DMS114 treated with DMSO at 0.1 percent for 48 hours (cell line): ENCODE data around the gene DDX3X.
"Not testable (repeated sequence)": the region's sequence is repeated elsewhere in the genome, so short reads cannot be mapped to it uniquely, and the experiment has no call there.

Experiments used
- DNase-seq: peaks from one replicate; lab custom pipeline; 2025; ENCODE audit not compliant: unreplicated experiment; lab: John Stamatoyannopoulos, UW

Gene DDX3X

DNA sequence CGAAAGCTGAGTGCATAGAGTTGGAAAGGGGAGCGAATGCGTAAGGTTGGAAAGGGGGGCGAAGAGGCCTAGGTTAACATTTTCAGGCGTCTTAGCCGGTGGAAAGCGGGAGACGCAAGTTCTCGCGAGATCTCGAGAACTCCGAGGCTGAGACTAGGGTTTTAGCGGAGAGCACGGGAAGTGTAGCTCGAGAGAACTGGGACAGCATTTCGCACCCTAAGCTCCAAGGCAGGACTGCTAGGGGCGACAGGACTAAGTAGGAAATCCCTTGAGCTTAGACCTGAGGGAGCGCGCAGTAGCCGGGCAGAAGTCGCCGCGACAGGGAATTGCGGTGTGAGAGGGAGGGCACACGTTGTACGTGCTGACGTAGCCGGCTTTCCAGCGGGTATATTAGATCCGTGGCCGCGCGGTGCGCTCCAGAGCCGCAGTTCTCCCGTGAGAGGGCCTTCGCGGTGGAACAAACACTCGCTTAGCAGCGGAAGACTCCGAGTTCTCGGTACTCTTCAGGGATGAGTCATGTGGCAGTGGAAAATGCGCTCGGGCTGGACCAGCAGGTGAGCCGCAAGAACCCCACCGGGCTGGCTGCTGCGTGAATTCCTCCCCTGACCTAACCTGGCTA, at the start of gene DDX3X:
Gene DDX3X (plus strand): TSS at position 419 of the 619 bp plus-strand sequence. CDS start 91 bp downstream, at position 510.
- DNase-seq: peak; percentile 76

DNA sequence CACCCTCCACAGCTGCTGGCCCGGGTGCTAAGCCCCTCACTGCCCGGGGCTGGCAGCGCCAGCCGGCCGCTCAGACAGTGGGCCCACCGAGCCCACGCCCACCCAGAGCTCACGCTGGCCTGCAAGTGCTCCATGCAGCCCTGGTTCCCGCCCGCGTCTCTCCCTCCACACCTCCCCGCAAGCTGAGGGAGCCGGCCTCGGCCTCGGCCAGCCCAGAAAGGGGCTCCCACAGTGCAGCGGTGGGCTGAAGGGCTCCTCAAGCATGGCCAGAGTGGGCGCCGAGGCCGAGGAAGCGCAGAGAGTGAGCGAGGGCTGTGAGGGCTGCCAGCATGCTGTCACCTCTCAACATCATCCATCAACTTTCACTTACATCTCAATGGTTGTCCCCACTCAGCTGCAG, 48.0 kb upstream of the DDX3X start:
- not testable (repeated sequence) for DNase-seq

DNA sequence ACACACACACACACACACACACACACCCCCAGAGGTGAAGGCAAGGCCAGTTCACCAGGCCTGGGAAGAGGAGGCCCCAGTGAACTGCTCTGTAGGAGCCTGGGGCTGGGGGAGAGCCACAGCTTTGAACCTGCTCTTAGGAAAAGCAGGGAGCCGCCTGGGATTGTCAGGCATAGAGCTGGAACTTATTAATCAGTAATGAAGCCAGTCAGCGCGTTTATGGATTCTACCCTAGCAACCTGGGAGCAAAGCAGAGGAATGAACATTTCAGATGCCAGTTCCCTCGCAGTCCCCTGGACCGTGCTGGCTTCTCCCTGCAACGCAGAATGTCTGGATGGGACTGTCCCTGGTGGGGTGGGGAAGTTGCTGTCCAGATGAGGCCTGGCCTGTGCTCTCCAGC, 45.3 kb upstream of the DDX3X start:
- no peak for DNase-seq

DNA sequence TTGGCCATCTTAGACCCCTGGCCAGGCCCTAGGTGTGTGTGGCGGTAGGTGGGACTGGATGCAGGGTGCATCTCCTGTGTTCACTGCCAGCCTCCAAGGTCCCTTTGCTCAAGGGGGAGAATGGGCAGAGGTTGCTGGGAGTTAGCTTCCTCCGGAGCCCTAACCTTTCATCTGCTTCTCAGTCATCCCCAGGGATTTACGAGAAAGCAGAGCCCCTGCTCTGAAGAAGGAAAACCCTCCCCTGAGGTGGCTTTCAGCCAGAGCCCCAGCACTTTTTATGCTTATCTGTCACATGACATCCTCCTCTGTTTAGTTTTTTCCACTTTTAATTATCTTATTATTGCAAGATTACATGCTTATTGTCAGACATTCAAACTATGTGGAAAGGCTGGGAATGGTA, 44.9 kb upstream of the DDX3X start:
- no peak for DNase-seq

DNA sequence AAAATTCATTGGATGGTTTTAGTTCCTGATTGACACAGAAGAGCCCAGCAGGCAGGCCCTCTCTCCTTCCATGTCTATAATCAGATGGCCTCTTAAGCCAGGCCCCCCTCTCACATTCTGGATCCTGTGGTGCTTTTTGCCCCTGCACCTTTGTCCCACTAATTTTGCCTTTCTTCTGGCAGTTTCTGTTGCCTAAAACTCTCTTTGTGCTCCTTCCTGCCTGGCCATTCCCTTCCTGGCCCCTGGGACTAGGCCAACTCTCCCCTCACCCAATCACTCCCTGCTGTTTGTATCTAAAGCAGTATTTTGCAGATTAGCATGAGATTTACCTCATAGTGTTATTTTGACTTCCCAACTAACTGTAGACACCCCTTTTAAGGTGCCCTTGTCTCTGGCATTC, 42.7 kb upstream of the DDX3X start:
- no peak for DNase-seq

DNA sequence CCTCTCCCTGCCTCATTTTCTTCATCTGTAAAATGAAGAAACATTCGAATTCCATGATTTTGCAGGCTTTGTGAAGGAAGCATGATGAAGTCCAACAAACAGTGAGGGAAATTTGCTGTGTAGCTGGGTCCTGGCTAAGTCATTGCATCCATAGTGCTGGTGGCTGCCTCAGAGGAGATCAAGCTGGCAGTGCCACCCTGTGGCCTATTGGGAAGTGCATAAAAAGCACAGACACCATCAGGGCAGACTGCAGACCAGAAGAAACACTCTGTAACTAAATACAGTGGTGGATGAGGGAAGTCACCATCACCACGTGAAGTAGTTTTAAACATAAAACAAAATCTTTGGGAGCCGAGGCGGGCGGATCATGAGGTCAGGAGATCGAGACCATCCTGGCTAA, 40.7 kb upstream of the DDX3X start:
- DNase-seq: peak; percentile 6

DNA sequence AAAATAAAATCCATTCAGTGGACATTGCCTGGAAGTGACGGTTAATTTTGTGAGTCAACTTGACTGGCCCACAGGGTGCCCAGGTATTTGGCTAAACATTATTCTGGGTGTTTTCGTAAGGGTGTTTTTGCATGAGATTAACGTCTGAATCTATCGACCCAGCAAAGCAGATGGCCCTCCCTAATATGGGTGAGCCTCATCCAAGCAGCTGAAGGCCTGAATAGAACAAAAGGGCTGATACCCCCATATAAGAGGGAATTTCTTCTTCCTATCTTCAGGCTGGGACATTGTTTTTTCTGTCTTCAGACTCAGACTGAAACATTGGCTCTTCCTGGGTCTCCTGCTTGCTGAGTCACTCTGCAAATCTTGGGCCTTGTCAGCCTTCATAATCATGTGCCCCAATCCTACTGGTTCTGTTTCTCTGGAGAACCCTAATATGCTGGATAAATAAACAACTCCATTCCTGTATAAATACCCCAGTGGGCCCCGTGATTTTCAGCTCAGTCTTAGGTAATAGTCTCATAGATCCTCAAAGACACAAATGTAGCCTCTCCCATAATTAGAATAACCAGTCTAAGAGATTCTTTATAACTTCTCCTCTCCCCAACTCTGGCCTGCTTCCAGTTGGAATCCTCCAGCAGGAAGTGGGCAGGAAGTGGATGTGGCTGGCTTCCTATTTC, 33.1 kb upstream of the DDX3X start:
- DNase-seq: no peak

DNA sequence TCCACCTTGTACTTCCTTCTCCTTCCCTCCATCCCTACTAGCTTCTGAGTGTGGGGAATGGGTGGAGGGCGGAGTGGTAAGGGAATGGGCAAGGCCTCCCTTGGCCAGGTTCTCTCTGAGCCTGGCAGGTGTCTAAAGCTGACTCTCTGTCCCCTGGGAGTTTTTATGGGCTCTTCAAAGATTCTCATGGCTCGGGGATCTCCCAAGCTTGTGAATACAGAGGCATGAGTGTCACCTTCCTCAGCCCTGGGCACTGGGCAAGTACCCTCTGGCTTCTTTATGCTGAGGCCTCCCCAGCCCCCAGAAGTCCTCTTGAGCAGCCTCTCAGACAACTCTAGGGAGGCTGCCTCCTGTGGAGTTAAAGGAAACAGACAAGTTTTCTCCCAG, 32.5 kb upstream of the DDX3X start:
- no peak for DNase-seq

DNA sequence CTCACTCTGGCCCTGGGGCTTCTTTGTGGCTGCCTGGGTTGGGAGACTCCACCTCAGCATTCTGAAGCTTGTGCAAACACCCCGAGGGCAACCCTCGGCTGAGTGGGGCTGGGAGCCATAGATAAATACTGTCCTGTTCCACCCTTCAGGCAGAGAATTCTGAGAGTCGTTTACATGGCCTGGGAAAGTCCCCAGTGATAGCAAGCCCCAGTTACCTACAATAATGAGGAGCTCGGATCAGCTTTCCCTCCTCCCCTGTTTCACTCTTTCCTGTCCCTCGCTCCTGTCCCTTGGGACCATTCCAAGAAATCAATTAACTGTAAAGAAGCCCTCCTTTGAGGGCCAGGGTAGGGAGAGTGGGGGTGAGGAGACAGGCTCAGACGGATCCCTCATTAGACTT, 31.6 kb upstream of the DDX3X start:
- no peak for DNase-seq

DNA sequence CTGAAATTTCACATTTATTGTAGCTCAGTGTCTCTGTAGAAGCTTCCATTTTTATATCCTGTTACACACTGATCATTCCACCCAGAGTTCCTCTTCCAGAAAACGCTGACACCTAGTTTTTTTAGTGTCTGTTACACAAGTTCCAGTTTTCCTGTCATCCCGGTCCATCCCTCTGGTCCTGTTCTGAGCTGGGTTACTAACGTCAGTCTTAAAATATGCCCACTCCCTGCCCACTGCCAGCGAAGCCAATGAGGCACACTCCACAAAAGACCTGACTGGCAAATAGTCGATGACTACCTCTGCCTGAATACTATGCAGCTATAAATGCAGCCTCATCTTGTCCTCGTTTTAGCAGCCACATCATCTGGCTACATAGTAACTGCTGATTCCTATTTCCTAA, 30.9 kb upstream of the DDX3X start:
- no peak for DNase-seq

DNA sequence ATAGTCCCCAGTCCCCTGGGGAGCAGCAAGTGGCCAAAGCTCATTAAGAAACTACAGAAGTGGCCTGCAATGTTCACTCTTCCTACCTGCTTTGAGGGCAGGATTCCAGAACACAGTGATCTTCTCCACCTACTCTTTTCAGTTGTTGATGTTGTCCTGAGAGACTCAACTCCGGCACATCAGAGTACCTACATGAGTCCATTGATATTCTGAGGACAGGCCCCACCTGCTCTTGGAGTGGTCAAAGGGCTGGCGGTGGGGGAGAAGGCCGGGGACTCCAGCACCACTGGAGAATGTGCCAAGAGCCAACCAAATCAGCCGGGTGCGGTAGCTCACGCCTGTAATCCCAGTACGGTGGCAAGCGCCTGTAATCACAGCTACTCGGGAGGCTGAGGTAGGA, 29.8 kb upstream of the DDX3X start:
- DNase-seq: no peak

DNA sequence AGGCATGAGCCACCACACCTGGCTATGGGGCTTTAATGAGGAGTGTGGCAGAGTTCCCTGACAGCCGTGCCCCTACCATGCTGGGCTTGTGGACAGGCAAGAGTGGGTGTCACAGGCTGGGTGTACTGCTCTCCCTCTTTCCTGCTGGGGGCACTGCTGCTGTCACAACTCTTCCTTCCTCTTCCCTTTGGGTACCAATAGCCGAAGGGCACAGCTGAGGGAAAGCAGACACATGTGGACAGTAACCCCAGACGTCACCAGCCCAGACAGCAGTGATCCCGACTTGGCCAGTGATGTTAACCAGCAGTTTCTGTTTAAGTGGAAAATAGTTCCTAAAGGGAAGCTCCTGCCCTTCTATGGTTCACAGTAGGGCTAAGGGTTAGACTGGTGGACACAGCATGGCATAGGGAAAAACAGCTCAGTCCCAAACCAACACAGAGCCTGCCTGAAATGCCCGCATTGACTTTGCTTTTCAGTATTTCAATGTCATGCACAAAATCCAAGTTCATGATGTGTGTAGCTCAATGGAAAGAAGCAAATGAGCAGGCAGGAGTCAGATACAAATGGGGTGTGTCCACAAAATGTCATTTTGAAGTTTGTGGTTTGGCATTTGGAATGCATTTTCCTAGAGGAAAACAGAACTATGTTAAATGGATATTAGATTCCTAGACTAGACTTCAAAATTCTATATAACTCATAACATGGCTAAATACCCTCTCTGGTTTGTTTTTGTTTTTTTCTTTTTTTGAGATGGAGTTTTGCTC, 24.9 kb upstream of the DDX3X start:
- DNase-seq: no peak

DNA sequence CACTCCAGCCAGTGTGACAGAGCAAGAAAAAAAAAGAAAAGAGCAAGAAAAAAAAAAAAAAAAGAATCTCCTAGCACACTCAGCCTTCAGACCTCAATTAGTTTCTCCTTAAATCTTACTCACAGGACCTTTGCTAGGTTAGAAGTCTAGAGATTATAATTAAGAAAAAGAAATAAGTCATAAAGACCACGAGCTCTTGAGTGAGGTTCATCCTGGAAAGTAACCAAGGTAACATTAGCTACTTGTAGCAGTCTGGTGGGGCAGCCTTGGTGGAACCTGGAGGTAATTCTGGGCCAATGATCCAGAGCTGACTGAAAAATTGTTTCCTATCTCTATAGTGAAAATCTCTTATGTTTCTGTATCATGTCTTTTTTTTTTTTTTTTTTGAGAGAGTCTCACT, 21.2 kb upstream of the DDX3X start:
- DNase-seq: no peak

DNA sequence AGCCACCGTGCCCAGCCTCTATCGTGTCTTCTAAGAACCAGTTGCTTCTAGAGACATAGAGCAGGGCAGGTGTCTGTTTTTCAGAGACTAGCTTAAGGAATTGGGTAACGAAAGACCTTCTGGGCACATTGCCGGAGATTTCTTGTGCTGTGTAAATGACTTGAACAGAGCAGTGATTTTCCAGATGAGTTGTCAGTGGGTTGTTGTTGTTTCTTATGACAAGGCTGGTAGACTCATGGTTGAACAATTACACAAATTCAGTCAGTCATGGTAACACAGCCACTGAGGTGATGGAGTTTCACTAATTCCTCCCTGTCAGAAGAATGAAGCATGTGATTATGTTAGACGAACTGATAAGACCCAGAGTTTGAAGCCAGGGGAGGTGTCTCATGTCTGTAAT, 20.5 kb upstream of the DDX3X start:
- DNase-seq: no peak

DNA sequence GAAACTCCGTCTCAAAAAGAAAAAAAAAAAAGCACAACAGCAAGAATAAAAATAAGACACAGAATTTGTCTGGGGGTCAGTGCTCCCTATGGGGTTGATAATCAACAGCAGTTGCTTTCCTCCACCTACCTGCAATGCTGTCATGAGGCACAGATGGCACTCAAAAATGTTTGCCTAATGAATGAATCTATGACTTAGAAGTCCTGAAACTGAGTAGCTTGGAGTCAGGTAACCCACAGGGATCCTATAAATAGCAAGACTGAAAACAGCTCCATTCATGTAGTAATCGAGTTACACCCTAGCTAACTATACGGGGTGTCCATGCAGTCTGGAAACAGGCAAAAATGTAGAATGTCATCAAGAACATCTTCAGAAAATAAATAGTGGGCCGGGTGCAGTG, 19.8 kb upstream of the DDX3X start:
- no peak for DNase-seq

DNA sequence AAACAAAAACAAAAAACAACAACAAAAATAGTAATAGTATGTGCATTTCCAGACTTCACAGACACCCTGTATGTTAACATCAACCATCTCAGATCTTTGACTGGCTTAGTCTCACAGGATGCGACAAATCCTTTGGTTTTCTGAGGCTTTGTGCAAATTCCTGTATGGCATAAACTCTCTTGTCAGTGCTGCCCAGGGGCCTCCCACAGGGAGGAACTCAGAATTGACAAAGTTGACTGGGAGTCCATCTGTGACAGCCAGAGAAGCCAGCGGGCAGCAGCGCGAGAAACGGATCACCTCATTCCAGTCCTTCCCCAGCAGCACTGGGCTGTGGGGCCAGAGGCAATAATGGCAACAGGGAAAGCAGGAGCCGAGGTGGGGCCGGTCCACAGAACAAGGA, 19.1 kb upstream of the DDX3X start:
- DNase-seq: no peak

DNA sequence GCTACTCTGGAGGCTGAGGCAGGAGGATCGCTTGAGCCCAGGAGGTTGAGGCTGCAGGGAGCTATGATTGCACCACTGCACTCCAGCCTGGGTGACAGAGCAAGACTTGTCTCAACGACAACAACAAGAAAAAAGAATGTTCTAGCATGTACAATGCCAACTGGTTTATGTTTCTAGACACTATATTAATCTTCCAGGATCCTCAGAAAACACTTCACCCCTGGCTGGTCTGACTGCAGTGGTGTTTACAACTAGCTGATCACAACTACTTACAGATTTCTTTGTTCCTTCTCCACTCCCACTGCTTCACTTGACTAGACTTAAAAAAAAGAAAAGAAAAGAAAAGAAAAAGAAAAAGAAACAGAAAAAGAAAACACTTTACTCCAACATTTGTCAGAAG, 17.7 kb upstream of the DDX3X start:
- not testable (repeated sequence) for DNase-seq

DNA sequence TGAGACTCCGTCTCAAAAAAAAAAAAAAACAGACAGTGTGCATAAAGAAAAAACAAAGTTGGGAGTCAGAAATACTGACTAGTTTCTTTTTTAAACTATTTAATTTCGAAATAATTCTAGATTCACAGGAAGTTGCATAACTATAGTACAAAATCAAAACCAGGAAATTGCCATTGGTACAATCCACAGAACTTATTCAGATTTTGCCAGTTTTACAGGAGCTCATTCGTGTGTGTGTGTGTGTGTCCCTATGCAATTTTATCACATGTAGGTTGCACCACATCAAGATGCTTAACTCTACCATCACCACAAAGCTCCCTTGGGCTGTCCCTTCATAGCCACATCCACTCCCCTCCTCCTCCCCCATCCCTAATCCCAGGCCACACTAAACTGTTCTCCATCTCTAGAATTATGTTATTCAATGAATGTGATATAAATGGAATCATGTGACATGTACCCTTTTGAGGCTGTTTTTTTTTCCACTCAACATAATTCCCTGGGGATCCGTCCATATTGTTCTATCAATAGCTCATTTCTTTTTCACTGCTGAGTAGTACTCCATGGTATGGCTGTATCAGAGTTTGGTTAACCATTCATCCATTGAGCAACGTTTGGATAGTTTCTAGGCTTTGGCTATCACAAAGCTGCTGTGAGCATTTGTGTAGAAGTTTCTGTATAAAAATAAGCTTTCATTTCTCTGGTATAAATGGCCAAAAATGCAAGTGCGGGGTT, 16.3 kb upstream of the DDX3X start:
- no peak for DNase-seq

DNA sequence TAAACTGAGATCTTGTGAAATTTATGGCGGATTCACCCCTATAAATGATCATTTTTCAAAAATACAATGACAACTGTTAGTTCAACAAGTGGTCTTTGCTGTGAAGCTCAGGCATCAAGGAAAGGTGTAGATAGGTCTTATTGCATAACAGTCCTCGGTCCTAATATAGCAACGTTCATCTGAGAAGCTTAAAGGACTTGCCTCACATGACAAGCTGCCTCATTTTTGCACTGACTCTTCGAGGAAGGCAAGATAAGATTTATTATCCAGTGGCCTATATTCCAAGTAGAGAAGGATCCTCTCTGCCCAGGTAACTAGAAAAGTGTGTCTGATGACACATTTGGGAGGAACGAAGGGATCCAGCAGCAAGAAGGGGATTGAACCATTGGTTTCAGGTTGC, 13.6 kb upstream of the DDX3X start:
- DNase-seq: no peak

DNA sequence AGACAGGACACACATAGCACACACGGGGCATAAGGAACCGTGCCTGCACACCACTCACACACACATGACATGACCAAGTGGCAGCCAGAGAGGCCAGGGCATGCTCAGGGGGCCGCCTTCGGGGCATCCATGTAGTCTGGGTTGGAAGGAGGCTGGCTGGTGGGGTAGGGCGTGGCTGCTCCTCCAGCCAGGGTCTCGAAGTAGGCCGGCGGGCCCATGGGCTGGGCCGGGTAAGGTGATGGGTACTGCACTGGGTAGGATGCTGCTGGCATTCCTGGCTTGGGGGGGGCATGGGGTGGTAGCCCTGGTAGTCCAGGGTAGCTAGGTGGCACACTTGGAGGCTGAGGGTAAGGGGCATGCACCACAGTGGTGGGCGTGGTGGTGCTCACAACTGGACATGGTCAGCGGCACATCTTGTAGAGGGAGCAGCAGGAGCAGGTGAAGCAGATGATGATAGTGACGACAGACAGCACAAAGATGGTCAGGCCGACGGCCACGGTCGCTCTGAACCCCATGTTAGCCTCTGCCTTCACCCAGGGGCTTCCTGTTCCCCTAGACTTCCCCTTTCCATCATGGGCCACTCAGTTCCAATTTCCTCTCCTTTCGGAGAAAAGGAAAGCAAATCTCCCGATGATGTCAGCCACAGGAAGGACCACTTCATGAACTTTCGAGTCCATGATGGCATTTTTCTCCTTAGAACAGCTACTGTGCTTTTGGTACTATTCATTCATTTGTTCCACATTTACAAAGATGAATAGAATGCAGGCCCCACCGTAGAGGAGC, 10.9 kb upstream of the DDX3X start:
- no peak for DNase-seq

DNA sequence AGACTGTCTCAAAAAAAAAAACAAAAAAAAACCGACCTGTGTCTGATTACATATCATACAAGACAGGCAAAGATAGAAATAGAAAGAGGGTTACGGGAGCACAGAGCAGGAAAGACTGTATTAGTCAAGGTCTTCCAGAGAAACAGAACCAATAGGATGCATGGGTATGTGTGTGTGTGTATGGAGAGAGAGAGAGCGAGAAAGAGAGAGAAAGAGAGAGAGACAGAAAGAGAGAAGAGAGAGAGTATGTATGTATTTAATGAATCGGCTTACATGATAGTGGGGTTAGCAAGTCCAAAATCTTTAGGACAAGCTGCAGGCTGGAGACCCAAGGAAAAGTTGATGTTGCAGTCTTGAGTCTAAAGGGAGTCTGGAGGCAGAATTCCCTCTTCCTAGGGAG, 7.5 kb upstream of the DDX3X start:
- no peak for DNase-seq
